ENCODE data around the gene HINFP. TPM values are rescaled to one million over a fixed set of nuclear protein-coding genes. Genes with fewer than 3 reads are reported as not detected.

HINFP gene
- total and polyA plus RNA-seq, 11 donors = 9.4 to 16.3 (median 12.8) TPM

GRCh38 chr11:119110439-119110838 is 10.9 kb upstream of the HINFP start:
- DNase-seq (no peak), ATAC-seq (no peak)
- peaks cover 0 to 56% (median 42%) of the 10 kb centered on the region in 9 donors for H3K36me3 ChIP-seq
- no peaks in the 10 kb centered on the region for H3K9me3 ChIP-seq
- intact Hi-C loops (cut with DNase I) = loop anchor here in 1 of 10 donors (10.0 kb wide), 1 partner anchor 204 kb away; the partner anchor contains the start of gene MCAM
- H3K27ac ChIP-seq = no peak overlapping the region
- WGBS, 4 donors = 82 to 94% (median 86%) methylated on average over 9 to 10 of the region's 10 CpGs
- H3K27me3 ChIP-seq = no peaks in the 10 kb centered on the region
- no peak overlapping the region for H3K4me3 ChIP-seq
- TF ChIP-seq POLR2A (IDR thresholded peaks at IDR 0.05) = no peak
- TF ChIP-seq, protein P1, sequence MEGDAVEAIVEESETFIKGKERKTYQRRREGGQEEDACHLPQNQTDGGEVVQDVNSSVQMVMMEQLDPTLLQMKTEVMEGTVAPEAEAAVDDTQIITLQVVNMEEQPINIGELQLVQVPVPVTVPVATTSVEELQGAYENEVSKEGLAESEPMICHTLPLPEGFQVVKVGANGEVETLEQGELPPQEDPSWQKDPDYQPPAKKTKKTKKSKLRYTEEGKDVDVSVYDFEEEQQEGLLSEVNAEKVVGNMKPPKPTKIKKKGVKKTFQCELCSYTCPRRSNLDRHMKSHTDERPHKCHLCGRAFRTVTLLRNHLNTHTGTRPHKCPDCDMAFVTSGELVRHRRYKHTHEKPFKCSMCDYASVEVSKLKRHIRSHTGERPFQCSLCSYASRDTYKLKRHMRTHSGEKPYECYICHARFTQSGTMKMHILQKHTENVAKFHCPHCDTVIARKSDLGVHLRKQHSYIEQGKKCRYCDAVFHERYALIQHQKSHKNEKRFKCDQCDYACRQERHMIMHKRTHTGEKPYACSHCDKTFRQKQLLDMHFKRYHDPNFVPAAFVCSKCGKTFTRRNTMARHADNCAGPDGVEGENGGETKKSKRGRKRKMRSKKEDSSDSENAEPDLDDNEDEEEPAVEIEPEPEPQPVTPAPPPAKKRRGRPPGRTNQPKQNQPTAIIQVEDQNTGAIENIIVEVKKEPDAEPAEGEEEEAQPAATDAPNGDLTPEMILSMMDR (IDR thresholded peaks at IDR 0.05) = no peak
- peaks cover 0 to 53% (median 23%) of the 10 kb centered on the region in 12 donors for H3K4me1 ChIP-seq

- H3K9me3 ChIP-seq = no peaks in the 10 kb centered on the region
- H3K27ac ChIP-seq = no peak overlapping the region
- H3K4me1 ChIP-seq = peaks cover 0 to 54% (median 20%) of the 10 kb centered on the region in 12 donors
- H3K27me3 ChIP-seq = no peaks in the 10 kb centered on the region
- no peak for ATAC-seq
- 91 to 96% (median 94%) methylated on average over 10 to 11 of the region's 11 CpGs for WGBS, 4 donors
- peaks cover 0 to 64% (median 51%) of the 10 kb centered on the region in 9 donors for H3K36me3 ChIP-seq
- no peak for TF ChIP-seq POLR2A (IDR thresholded peaks at IDR 0.05)
- TF ChIP-seq, protein P1 (IDR thresholded peaks at IDR 0.05) = no peak
- DNase-seq = no peak
- intact Hi-C loops (cut with DNase I) = loop anchor here in 1 of 10 donors (10.0 kb wide), 1 partner anchor 203 kb away; the partner anchor contains the start of gene MCAM
- no peak overlapping the region for H3K4me3 ChIP-seq
Observed at GRCh38 chr11:119111361-119111925, 9.9 kb upstream of the HINFP start.

DNA sequence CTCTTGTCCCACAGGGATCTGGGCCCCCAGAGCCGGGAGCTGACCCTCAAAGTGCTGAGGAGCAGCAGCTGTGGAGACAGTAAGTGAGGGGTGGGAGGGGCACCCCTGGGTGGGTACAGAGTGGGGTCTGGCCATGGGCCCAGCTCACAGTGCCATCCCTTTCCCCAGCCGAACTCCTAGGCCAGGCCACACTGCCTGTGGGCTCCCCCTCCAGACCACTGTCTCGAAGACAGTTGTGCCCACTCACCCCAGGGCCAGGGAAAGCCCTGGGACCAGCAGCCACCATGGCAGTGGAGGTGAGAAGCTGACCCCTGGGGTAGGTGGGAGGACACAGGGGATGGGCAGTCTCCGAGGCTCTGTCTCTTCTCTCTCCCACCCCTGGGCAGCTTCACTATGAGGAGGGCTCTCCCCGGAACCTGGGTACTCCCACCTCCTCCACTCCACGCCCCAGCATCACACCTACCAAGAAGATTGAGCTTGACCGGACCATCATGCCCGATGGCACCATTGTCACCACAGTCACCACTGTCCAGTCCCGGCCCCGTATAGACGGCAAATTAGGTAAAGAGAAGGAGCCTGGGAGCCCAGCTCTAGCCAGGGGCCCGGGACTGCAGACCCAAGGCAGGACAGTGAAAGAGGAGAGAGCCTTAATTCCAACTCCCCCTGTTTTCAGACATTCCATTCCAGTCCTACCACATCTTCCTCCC is 8.9 kb upstream of the HINFP start:
- no peak overlapping the region for H3K27ac ChIP-seq
- peaks cover 0 to 72% (median 59%) of the 10 kb centered on the region in 9 donors for H3K36me3 ChIP-seq
- WGBS, 4 donors = 88 to 94% (median 92%) methylated on average over 11 to 12 of the region's 12 CpGs
- no peaks in the 10 kb centered on the region for H3K27me3 ChIP-seq
- no peaks in the 10 kb centered on the region for H3K9me3 ChIP-seq
- ATAC-seq = no peak
- DNase-seq = no peak
- peaks cover 0 to 58% (median 14%) of the 10 kb centered on the region in 12 donors for H3K4me1 ChIP-seq
- no peak for TF ChIP-seq POLR2A (IDR thresholded peaks at IDR 0.05)
- TF ChIP-seq, protein P1 (IDR thresholded peaks at IDR 0.05) = no peak
- intact Hi-C loops (cut with DNase I) = loop anchor here in 1 of 10 donors (10.0 kb wide), 1 partner anchor 202 kb away; the partner anchor contains the start of gene MCAM
- no peak overlapping the region for H3K4me3 ChIP-seq

DNA sequence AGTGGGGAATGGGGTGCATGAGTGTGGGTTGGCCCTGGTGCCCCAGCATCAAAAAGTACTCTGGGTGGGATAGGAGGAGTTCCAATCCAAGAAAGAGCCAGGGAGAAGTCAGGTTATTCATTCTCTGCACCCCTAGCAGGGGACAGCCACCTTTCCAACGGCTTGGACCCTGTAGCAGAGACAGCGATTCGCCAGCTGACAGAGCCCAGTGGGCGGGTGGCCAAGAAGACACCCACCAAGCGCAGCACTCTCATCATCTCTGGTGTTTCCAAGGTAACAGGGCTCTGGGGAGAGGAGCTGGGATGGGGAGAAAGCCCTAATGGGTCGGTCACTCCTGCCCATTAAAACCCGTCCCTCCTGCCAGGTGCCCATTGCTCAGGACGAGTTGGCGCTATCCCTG is 7.7 kb upstream of the HINFP start:
- Histone ChIP-seq H3K9me3 (no peaks in the 10 kb centered on the region), H3K4me3 (no peak overlapping the region), H3K4me1 (peaks cover 0 to 50% (median 7%) of the 10 kb centered on the region in 12 donors), H3K27me3 (no peaks in the 10 kb centered on the region), H3K27ac (no peak overlapping the region), H3K36me3 (peaks cover 0 to 80% (median 59%) of the 10 kb centered on the region in 9 donors)
- intact Hi-C loops (cut with DNase I) = loop anchor here in 1 of 10 donors (10.0 kb wide), 1 partner anchor 201 kb away; the partner anchor contains the start of gene MCAM
- DNase-seq (no peak), ATAC-seq (no peak)
- 93 to 97% (median 95%) methylated on average over 5 to 9 of the region's 9 CpGs for WGBS, 4 donors
- TF ChIP-seq POLR2A (IDR thresholded peaks at IDR 0.05) = no peak
- TF ChIP-seq, protein P1 (IDR thresholded peaks at IDR 0.05) = no peak
